Stimulated activated CD4-positive, alpha-beta T cell treated with anti-CD3 and anti-CD28 coated beads, Interleukin-1b, Interleukin-23, amount 100 ng/mL, for 24 hours (primary cell): ENCODE measurements around the gene PRKCD.

ENCODE experiments used
- DNase-seq, 4 experiments: peaks; one replicate each; pipeline ENCODE4 v3.0.0-alpha.2; 2020; ENCODE audit warnings: low read depth in 4 of 4, low spot score in 1 of 4

Gene PRKCD

GRCh38 chr3:53169832-53170324 is 8.9 kb downstream of the PRKCD start:
- DNase-seq = no peak

- no peak for DNase-seq
Observed at GRCh38 chr3:53170325-53171063, 9.5 kb downstream of the PRKCD start.

- no peak for DNase-seq
Observed at GRCh38 chr3:53171064-53171418, 10.0 kb downstream of the PRKCD start.

DNA sequence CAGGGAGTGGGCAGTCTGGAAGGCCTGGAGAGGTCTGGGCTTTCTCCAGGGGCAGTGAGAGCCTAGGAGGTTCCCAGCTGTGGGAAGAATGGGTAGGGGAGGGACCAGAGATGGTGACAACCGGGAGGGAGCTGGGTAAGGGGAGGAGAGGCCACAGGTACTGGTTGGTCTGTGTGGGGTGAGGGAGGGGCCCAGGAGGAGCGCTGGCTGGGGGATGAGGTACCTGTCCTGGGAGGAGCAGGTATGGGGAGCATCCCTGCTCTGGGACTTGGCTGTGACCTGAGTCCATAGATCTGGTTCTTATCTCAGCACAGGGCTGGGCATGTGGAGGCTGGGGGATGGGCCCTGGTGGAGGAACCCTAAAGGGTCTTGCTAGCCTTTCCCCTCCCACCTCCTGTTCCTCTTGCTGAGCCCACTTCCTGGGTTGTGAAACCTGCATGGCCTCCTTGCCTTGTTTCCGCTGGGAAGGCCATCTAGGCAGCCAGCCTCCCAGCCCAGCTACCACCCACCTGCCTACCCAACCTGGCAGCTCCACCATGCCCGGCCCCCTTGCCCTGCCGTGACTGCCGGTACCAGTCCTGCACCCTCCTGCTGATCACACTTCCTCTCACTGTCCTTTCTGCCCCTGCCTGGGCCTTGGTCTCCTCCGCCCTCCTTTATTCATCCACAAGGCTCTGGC is 11.0 kb downstream of the PRKCD start:
- DNase-seq = no peak

GRCh38 chr3:53173107-53173506 is 12.1 kb downstream of the PRKCD start:
- no peak for DNase-seq

DNA sequence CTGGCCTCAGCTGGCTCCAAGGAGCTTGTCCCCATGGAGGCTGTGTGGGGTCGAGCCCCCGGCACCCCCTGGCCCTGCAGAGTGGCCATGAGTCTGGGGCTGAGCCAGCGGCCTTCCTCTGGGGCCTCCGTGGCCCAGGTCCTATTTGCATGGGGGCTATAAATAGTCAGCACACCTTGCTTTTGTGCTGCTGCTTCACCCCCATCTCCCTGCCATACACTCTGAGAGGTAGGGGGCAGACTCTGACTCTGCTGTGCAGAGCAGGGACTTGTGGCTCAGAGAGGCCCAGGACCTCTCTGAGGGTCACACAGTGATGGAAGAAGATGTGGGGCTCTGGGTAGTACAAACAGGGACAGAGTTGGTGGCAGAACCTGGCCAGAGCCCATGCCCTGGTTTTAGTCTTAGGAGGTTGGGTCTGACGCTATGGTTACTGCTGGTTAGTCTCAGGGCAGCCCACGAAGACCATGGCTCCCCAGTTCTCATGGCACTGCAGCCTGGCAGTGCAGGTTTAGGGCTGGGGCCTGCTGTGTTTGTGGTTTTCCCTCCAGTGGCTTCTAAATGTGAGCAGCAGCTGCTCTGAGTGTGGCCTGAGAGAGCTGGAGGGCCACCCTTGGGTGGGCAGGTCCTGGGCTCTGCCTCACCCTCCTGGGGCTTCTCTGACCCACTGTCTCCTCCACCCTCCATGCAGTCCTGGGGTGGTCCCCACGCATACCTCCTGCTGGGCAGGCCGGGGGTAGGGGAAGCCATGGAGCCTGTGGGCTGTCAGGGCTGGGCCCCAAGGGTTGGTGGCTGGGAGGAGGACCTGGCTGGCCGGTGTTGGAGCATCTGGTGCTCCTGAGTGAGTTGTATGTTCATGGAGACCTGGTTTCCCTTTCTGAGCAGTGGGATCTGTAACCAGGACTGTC is 13.6 kb downstream of the PRKCD start:
- no peak for DNase-seq

- no peak for DNase-seq
Observed at GRCh38 chr3:53175613-53176540, 14.9 kb downstream of the PRKCD start.

GRCh38 chr3:53178246-53178645 is 17.2 kb downstream of the PRKCD start:
- DNase-seq = no peak

GRCh38 chr3:53179580-53179979 is 18.6 kb downstream of the PRKCD start:
- DNase-seq = no peak

DNA sequence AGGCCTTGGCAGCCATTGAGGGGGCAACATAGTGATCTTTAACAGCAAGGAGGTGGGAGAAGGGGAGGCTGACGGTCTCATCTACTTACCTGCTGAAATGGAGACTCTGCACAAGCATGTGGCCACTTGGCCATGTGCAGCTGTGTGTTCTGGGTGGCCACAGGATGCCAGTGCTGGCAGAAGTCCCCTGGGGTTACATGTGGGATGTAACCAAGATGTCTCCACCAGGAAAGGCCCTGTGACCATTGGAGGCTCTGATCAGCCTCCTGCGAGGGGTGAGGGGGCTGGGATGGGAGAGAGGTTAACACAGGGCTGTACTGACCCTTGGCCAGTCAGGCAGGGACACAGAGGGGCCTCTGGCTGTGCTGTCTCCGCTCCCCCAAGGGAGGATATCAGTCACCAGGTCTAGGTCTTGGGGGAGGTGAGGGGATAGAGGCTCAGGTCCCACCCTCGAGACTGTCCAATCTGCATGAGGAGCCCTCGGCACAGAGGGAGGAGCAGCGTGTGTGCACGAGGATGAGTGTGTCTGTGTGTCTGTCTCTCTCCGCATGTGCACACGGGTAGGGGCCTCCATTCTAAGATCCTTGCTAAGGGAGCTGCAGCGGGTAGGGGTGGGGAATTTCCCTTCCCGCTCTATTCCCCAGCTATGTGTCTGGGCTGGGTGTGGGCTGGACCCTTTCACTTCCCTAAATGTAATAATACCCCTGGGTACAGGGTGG is 19.5 kb downstream of the PRKCD start:
- no peak for DNase-seq

GRCh38 chr3:53181024-53181371 is 20.0 kb downstream of the PRKCD start:
- no peak for DNase-seq

GRCh38 chr3:53181528-53181927 is 20.5 kb downstream of the PRKCD start:
- no peak for DNase-seq

- DNase-seq = no peak
Observed at GRCh38 chr3:53182764-53183355, 21.9 kb downstream of the PRKCD start.

GRCh38 chr3:53183514-53183913 is 22.5 kb downstream of the PRKCD start:
- DNase-seq = no peak

GRCh38 chr3:53184701-53185100 is 23.7 kb downstream of the PRKCD start:
- DNase-seq = no peak

DNA sequence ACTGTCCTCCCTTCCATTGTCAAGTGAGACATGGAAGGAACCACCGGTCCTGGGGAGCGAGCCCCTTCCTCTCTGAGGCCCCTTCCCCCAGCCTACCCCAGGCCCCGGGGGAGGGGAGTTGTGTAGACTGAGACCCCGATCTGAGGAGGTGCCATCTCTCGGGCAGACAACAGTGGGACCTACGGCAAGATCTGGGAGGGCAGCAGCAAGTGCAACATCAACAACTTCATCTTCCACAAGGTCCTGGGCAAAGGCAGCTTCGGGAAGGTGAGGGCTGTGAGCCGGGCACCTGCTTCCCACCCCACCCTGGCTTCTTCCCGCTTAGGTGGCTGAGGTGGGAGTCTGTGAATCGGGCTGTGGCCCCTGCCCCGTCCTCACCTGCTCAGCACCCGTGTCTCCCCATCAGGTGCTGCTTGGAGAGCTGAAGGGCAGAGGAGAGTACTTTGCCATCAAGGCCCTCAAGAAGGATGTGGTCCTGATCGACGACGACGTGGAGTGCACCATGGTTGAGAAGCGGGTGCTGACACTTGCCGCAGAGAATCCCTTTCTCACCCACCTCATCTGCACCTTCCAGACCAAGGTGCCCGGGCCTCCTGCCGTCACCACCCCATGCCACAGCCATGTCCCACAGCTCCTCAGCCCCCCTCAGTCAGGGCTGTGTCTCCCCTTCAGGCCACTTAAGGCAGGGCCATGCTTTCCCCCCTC is 24.9 kb downstream of the PRKCD start:
- DNase-seq = no peak

DNA sequence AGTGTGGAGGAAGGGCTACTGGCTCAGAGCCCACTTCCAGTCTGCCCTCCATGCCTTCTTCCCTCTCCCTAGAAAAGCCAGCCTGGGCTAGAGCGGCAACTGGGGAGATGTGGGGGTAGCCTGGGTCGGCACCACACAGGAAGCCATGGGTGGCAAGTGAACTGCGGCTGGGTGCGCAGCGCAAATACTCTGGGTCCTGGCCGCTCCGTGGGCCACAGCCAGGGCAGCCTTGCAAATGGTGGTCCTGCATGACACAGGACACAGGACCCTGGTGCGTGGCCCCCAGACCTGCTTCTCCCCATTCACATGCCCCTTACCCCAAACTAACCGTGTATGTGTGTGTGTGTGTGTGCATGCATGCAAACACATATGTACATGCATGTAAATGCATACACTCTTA is 25.7 kb downstream of the PRKCD start:
- no peak for DNase-seq

DNA sequence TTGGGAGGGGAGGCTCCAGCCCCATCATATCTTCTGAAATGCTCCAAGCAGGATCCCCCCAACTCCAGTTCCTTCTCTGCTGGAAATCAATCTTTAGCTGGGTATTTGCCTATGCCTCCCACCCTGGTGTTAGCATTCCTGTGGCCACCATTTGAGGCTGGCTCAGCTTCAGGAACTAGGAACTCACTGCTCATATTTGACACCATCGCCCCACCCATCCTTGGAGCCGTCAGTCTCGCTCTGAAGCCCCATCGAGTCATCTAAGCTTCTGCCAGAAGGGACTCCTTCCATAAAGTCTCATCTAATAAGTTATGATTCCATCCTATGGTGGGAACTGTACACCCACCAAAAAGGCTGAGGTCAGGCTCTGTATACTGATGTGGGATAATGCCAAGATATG is 26.4 kb downstream of the PRKCD start:
- no peak for DNase-seq

DNA sequence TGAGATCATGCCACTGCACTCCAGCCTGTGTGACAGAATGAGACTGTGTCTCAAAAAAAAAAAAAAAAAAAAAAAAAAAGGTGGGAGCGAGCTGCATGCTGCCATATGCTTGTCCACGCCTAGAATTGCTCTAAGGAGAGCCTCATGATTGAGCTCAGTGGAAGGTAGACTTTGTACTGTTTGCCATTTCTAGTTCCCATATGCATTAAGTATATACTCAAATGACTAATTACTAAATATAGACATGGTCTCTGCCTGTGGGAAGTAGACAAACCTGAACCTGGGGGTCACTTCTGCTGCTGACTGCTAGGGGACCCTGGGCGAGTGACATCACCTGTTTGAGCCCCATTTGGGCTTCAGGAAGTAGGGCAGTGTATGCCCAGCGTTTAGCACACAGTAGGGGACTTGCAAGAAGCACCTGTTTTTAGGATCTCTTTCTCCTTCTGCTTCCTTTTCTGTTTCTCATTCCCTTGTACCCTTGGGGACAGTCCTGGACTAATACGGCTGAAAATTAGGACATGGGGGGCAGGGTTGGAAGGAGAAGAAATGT is 27.2 kb downstream of the PRKCD start:
- no peak for DNase-seq
